ENCODE measurements around the gene BICC1. TPM values are rescaled to one million over a fixed set of nuclear protein-coding genes. Genes with fewer than 3 reads are reported as not detected.

Gene BICC1
- total RNA-seq, 6 donors from 2014 or later = 3.1 to 10.5 (median 3.9) TPM

DNA sequence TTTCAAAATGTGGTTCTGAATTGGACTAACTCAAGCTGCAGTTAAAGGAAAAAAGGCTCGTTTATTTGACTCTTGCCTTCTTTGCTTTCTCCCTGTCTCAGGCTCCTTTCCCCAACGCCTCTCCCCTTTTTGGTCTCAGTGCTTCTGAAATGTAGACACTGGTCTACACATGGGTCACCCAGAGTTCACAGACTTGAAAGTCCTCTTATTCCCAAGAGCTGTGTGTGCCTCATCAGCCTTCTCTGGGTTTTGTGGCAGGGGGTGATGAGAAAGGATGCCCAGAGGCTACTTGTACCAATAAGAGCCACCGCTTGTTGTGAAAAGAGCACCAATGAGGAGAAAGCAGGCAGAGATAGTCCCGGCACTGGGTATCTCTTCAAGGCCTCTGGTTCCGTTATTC lies 125.7 kb downstream of the BICC1 start:
- ATAC-seq (ENCODE audit: low FRiP score in 2 of 2) (peak in 1 of 2 donors; percentile 30), DNase-seq (no peak)
- no peaks in the 10 kb centered on the region for H3K4me1 ChIP-seq
- H3K27me3 ChIP-seq = no peaks in the 10 kb centered on the region
- 71 to 84% methylated on average over 5 of the region's 5 CpGs for WGBS, 2 donors
- TF ChIP-seq POLR2A (IDR thresholded peaks at IDR 0.05) (no peak), EP300 (IDR thresholded peaks at IDR 0.05) (no peak)
- H3K36me3 ChIP-seq = no peaks in the 10 kb centered on the region
- H3K9me3 ChIP-seq = no peaks in the 10 kb centered on the region
- H3K27ac ChIP-seq = no peak overlapping the region
- no peak overlapping the region for H3K4me3 ChIP-seq

GRCh38 chr10:58641095-58641531 lies 128.4 kb downstream of the BICC1 start:
- no peaks in the 10 kb centered on the region for H3K36me3 ChIP-seq
- H3K27ac ChIP-seq = no peak overlapping the region
- H3K4me3 ChIP-seq = no peak overlapping the region
- no peaks in the 10 kb centered on the region for H3K27me3 ChIP-seq
- WGBS, 2 donors = 9 to 13% methylated on average over 5 of the region's 5 CpGs
- TF ChIP-seq POLR2A (IDR thresholded peaks at IDR 0.05) = no peak
- TF ChIP-seq EP300 (IDR thresholded peaks at IDR 0.05) = no peak
- DNase-seq (no peak), ATAC-seq (ENCODE audit: low FRiP score in 2 of 2) (peak in 1 of 2 donors; percentile 78)
- H3K4me1 ChIP-seq = no peaks in the 10 kb centered on the region
- H3K9me3 ChIP-seq = no peaks in the 10 kb centered on the region

GRCh38 chr10:58641708-58642107 lies 129.0 kb downstream of the BICC1 start:
- no peak for TF ChIP-seq POLR2A (IDR thresholded peaks at IDR 0.05)
- TF ChIP-seq, protein P1, sequence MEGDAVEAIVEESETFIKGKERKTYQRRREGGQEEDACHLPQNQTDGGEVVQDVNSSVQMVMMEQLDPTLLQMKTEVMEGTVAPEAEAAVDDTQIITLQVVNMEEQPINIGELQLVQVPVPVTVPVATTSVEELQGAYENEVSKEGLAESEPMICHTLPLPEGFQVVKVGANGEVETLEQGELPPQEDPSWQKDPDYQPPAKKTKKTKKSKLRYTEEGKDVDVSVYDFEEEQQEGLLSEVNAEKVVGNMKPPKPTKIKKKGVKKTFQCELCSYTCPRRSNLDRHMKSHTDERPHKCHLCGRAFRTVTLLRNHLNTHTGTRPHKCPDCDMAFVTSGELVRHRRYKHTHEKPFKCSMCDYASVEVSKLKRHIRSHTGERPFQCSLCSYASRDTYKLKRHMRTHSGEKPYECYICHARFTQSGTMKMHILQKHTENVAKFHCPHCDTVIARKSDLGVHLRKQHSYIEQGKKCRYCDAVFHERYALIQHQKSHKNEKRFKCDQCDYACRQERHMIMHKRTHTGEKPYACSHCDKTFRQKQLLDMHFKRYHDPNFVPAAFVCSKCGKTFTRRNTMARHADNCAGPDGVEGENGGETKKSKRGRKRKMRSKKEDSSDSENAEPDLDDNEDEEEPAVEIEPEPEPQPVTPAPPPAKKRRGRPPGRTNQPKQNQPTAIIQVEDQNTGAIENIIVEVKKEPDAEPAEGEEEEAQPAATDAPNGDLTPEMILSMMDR (IDR thresholded peaks at IDR 0.05) = no peak
- no peak for TF ChIP-seq EP300 (IDR thresholded peaks at IDR 0.05)
- no peak for TF ChIP-seq POLR2AphosphoS5 (IDR thresholded peaks at IDR 0.05)
- Histone ChIP-seq H3K4me3 (no peak overlapping the region), H3K9me3 (no peaks in the 10 kb centered on the region), H3K27ac (no peak overlapping the region), H3K36me3 (no peaks in the 10 kb centered on the region), H3K4me1 (no peaks in the 10 kb centered on the region), H3K27me3 (no peaks in the 10 kb centered on the region)
- ATAC-seq (ENCODE audit: low FRiP score in 2 of 2) (no peak), DNase-seq (no peak)
- 37 to 58% methylated on average over 2 of the region's 2 CpGs for WGBS, 2 donors

DNA sequence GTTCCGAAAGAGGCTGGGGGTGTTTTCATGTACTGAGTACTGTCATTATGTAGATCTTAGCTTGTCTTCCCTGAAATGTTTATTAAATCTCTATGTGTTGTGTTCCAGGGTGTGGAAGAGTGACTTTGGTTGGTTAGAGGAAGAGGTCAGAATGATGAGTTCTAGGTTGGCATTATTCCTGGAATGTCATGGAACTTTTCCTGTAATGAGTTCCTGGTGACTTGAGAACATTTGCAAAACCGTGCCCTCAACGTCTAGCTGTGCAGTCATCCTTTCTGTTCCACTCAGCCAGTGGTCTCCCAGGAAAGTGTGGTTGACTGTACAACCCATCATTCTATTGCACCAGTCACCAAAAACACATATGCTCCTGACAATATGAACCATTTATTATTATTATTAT lies 129.6 kb downstream of the BICC1 start:
- ATAC-seq (ENCODE audit: low FRiP score in 2 of 2) (no peak), DNase-seq (no peak)
- WGBS, 2 donors = 46 to 49% methylated on average over 3 of the region's 3 CpGs
- Histone ChIP-seq H3K4me1 (no peaks in the 10 kb centered on the region), H3K9me3 (no peaks in the 10 kb centered on the region), H3K4me3 (no peak overlapping the region), H3K27ac (no peak overlapping the region), H3K36me3 (no peaks in the 10 kb centered on the region), H3K27me3 (no peaks in the 10 kb centered on the region)
- TF ChIP-seq EP300 (IDR thresholded peaks at IDR 0.05) (no peak), POLR2AphosphoS5 (IDR thresholded peaks at IDR 0.05) (no peak), POLR2A (IDR thresholded peaks at IDR 0.05) (no peak)
- TF ChIP-seq, protein P1 (IDR thresholded peaks at IDR 0.05) = no peak

GRCh38 chr10:58642916-58643428 lies 130.3 kb downstream of the BICC1 start:
- TF ChIP-seq EP300 (IDR thresholded peaks at IDR 0.05) = no peak
- TF ChIP-seq POLR2AphosphoS5 (IDR thresholded peaks at IDR 0.05) = no peak
- TF ChIP-seq, protein P1 (IDR thresholded peaks at IDR 0.05) = no peak
- TF ChIP-seq POLR2A (IDR thresholded peaks at IDR 0.05) = no peak
- no peaks in the 10 kb centered on the region for H3K9me3 ChIP-seq
- DNase-seq (no peak), ATAC-seq (ENCODE audit: low FRiP score in 2 of 2) (no peak)
- no peak overlapping the region for H3K27ac ChIP-seq
- H3K36me3 ChIP-seq = no peaks in the 10 kb centered on the region
- no peaks in the 10 kb centered on the region for H3K27me3 ChIP-seq
- no peak overlapping the region for H3K4me3 ChIP-seq
- WGBS, 2 donors = 39 to 53% methylated on average over 4 of the region's 4 CpGs
- H3K4me1 ChIP-seq = peaks cover 0 to 3% (median 2%) of the 10 kb centered on the region in 4 donors

DNA sequence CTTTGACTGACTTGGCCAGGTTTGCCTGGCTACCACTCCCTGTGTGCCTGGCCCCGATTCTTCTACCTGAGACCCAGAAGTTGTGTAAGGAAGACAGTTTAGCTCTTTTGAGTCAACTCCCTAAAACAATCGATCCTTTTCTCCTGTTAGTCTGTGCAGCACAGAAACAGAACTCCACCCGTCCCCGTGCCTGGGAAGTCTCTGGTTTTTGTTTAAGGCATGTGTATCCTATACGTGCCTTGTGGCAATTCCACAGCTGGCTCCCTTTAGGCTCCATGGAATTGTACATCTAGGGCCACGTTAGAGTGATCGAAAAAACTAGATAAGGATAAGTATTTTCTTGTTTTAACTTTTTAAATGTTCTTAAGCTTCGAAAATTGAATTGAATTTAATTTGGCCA lies 131.6 kb downstream of the BICC1 start:
- DNase-seq (no peak), ATAC-seq (ENCODE audit: low FRiP score in 2 of 2) (no peak)
- WGBS, 2 donors = 76 to 79% methylated on average over 8 of the region's 8 CpGs
- no peaks in the 10 kb centered on the region for H3K36me3 ChIP-seq
- no peaks in the 10 kb centered on the region for H3K9me3 ChIP-seq
- H3K4me1 ChIP-seq = peaks cover 0 to 15% (median 4%) of the 10 kb centered on the region in 4 donors
- TF ChIP-seq POLR2AphosphoS5 (IDR thresholded peaks at IDR 0.05) (no peak), EP300 (IDR thresholded peaks at IDR 0.05) (no peak), POLR2A (IDR thresholded peaks at IDR 0.05) (no peak)
- TF ChIP-seq, protein P1 (IDR thresholded peaks at IDR 0.05) = no peak
- no peak overlapping the region for H3K4me3 ChIP-seq
- no peaks in the 10 kb centered on the region for H3K27me3 ChIP-seq
- H3K27ac ChIP-seq = no peak overlapping the region

Data from upper lobe of left lung (tissue), 6 donors.